ENCODE results near the gene PDE3B.

Gene PDE3B

DNA sequence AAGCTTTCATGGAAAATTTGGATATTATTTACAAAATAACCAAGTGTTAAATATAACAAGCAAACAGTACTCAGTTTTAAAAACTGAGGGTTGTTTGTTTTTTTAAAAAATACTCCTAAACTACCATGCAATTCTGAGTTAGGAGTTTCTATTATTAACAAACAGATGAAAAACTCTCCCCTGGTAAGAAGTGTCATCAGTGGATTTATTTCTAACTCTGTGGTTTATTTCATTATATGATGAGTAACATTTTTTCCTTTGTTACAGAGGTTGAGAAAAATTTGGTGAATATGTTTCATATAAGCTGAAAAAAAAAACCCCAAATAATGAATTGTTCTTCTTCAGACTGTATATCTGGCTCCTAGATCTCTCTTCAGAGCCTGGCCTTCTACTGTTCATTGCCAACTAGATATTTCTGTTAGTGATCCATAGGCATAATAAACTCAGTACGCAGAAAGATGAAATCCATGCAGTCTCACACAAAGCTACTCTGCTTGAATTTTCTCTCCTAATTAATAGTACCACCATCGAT, 29.4 kb upstream of the PDE3B start:
- H3K9me3 Mint-ChIP-seq, result no peaks in the 10 kb centered on the region
- H3K4me3 Mint-ChIP-seq, result no peak overlapping the region
- TF ChIP-seq, protein P1, sequence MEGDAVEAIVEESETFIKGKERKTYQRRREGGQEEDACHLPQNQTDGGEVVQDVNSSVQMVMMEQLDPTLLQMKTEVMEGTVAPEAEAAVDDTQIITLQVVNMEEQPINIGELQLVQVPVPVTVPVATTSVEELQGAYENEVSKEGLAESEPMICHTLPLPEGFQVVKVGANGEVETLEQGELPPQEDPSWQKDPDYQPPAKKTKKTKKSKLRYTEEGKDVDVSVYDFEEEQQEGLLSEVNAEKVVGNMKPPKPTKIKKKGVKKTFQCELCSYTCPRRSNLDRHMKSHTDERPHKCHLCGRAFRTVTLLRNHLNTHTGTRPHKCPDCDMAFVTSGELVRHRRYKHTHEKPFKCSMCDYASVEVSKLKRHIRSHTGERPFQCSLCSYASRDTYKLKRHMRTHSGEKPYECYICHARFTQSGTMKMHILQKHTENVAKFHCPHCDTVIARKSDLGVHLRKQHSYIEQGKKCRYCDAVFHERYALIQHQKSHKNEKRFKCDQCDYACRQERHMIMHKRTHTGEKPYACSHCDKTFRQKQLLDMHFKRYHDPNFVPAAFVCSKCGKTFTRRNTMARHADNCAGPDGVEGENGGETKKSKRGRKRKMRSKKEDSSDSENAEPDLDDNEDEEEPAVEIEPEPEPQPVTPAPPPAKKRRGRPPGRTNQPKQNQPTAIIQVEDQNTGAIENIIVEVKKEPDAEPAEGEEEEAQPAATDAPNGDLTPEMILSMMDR (IDR thresholded peaks at IDR 0.05), result no peak
- H3K4me1 Mint-ChIP-seq, result no peaks in the 10 kb centered on the region
- peaks cover 13% of the 10 kb centered on the region for H3K36me3 Mint-ChIP-seq (ENCODE audit: low read depth)
- no peak overlapping the region for H3K27ac Mint-ChIP-seq
- DNase-seq, result no peak
- no peaks in the 10 kb centered on the region for H3K27me3 Mint-ChIP-seq (ENCODE audit: low read depth, poor library complexity)

GRCh38 chr11:14617241-14618027, 26.2 kb upstream of the PDE3B start:
- TF ChIP-seq, protein P1 (IDR thresholded peaks at IDR 0.05), result no peak
- Mint-ChIP-seq H3K27me3 (ENCODE audit: low read depth, poor library complexity) (no peaks in the 10 kb centered on the region), H3K27ac (no peak overlapping the region), H3K9me3 (no peaks in the 10 kb centered on the region), H3K4me1 (no peaks in the 10 kb centered on the region), H3K36me3 (ENCODE audit: low read depth) (no peaks in the 10 kb centered on the region), H3K4me3 (no peak overlapping the region)
- DNase-seq, result no peak

GRCh38 chr11:14618060-14618459, 25.5 kb upstream of the PDE3B start:
- Mint-ChIP-seq H3K9me3 (no peaks in the 10 kb centered on the region), H3K4me1 (no peaks in the 10 kb centered on the region), H3K27ac (no peak overlapping the region), H3K27me3 (ENCODE audit: low read depth, poor library complexity) (no peaks in the 10 kb centered on the region), H3K36me3 (ENCODE audit: low read depth) (peaks cover 4% of the 10 kb centered on the region), H3K4me3 (no peak overlapping the region)
- DNase-seq, result no peak
- TF ChIP-seq, protein P1 (IDR thresholded peaks at IDR 0.05), result no peak

GRCh38 chr11:14619603-14620531, 23.7 kb upstream of the PDE3B start:
- TF ChIP-seq, protein P1 (IDR thresholded peaks at IDR 0.05), result no peak
- DNase-seq, result no peak
- H3K4me3 Mint-ChIP-seq, result no peak overlapping the region
- H3K4me1 Mint-ChIP-seq, result no peaks in the 10 kb centered on the region
- H3K27ac Mint-ChIP-seq, result no peak overlapping the region
- no peaks in the 10 kb centered on the region for H3K27me3 Mint-ChIP-seq (ENCODE audit: low read depth, poor library complexity)
- peaks cover 8% of the 10 kb centered on the region for H3K36me3 Mint-ChIP-seq (ENCODE audit: low read depth)
- H3K9me3 Mint-ChIP-seq, result no peaks in the 10 kb centered on the region

DNA sequence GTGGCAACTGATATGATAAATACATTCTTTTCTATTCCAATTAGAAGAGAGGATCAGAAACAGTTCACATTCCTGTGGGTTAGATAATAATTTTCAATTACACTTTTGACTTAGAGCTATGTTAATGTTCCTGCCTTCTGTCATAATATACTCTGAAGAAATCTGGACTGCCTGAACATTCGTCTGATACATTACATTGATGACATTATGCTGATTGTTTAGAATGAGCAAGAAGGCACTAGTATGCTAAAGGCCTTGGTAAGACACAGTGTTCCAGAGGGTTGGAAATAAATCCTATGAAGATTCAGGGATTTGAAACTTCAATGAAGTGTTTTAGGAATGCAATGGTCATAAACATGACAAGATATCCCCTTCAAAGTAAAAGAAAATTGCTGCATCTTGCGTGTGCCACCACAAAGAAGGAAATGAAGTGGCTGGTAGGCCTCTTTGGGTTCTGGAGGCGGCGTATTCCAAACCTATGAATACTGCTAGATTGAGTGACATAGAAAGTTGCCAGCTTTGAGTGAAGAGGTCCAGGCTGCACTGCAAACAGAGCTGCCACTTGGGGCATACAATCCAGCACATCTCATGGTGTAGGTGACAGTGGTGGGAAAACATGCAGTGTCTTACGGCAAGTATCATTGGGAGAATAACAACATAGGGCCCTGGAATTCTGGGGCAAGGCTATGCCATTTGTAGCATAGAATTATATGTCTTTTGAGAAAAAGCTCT, 21.2 kb upstream of the PDE3B start:
- no peak overlapping the region for H3K4me3 Mint-ChIP-seq
- H3K9me3 Mint-ChIP-seq, result no peaks in the 10 kb centered on the region
- no peaks in the 10 kb centered on the region for H3K27me3 Mint-ChIP-seq (ENCODE audit: low read depth, poor library complexity)
- TF ChIP-seq, protein P1 (IDR thresholded peaks at IDR 0.05), result no peak
- H3K4me1 Mint-ChIP-seq, result no peaks in the 10 kb centered on the region
- no peak for DNase-seq
- peaks cover 14% of the 10 kb centered on the region for H3K36me3 Mint-ChIP-seq (ENCODE audit: low read depth)
- H3K27ac Mint-ChIP-seq, result no peak overlapping the region

Measured in nephron progenitor cell (in vitro differentiated cells).